Nasal cavity respiratory epithelium epithelial cell of viscerocranial mucosa (primary cell): ENCODE results near the gene STIMATE. TPM values are rescaled to one million over a fixed set of nuclear protein-coding genes. Genes with fewer than 3 reads are reported as not detected.

Experiments used
- total RNA-seq: library from RNA; depleted of rRNA; stranded (reverse); fragments of >200 nt; gene quantifications from 2 replicates; pipeline ENCODE4 v1.2.3, GENCODE V29; 2014

STIMATE gene
- 9.2 and 17.7 TPM in 2 replicates for total RNA-seq

GRCh38 chr3:52897130-52898122 is at the start of gene STIMATE:
STIMATE (minus strand) TSS chr3:52897548; CDS start chr3:52897450, 98 bp downstream.

GRCh38 chr3:52834871-52835501 is 62.4 kb downstream of the STIMATE start, which contains the start of gene MUSTN1:
MUSTN1 (minus strand) TSS chr3:52835019; CDS start chr3:52834948, 71 bp downstream.

GRCh38 chr3:52830535-52831258 is 66.7 kb downstream of the STIMATE start, which contains the start of gene ITIH4:
ITIH4 (minus strand) TSS chr3:52830672; CDS start chr3:52830642, 30 bp downstream.

GRCh38 chr3:52794612-52795099 is 102.7 kb downstream of the STIMATE start, which contains the start of gene ITIH3:
ITIH3 (plus strand) TSS chr3:52794796; CDS start chr3:52794804, 8 bp downstream.

Other genes with a start within 250 kb of the STIMATE start
- gene PBRM1, start 211.6 kb downstream of the STIMATE start, total RNA-seq: 70.1 and 109 TPM in 2 replicates
- gene GNL3, start 211.5 kb downstream of the STIMATE start, total RNA-seq: 186 and 219 TPM in 2 replicates
- gene GLT8D1, start 191.8 kb downstream of the STIMATE start, total RNA-seq: 60.1 and 73.4 TPM in 2 replicates
- 56.8 and 72.8 TPM in 2 replicates for gene SPCS1, start 191.4 kb downstream of the STIMATE start, total RNA-seq
- gene NEK4, start 126.6 kb downstream of the STIMATE start, total RNA-seq: 21.5 and 28.1 TPM in 2 replicates
- not detected in 2 replicates for gene ITIH1, start 119.9 kb downstream of the STIMATE start, total RNA-seq
- gene ITIH3, start 102.8 kb downstream of the STIMATE start, total RNA-seq: not detected in 2 replicates
- gene ITIH4, start 66.9 kb downstream of the STIMATE start, total RNA-seq: 0.34 and 2.5 TPM in 2 replicates
- gene MUSTN1, start 62.5 kb downstream of the STIMATE start, total RNA-seq: not detected in 2 replicates
- gene SFMBT1, start 148.5 kb upstream of the STIMATE start, total RNA-seq: 9.3 and 10.3 TPM in 2 replicates
- gene RFT1, start 232.9 kb upstream of the STIMATE start, total RNA-seq: 18.1 and 25.1 TPM in 2 replicates